Activated CD4-positive, alpha-beta T cell treated with anti-CD3 and anti-CD28 coated beads, Interleukin-2, amount 50 U/mL, for 48 hours (primary cell): ENCODE measurements around the gene TC2N.
A peak's percentile ranks its signal among the peaks of the same experiment; 100 is the strongest.
"Not testable (repeated sequence)": the region's sequence is repeated elsewhere in the genome, so short reads cannot be mapped to it uniquely, and the experiment has no call there.

Experiments used
- DNase-seq, 2 experiments: peaks; one replicate each; pipeline ENCODE4 v3.0.0-alpha.2; 2020

Gene TC2N

GRCh38 chr14:91867316-91867988 lies at the start of gene TC2N:
TC2N (minus strand) TSS chr14:91867536; CDS start chr14:91813769, 53,767 bp downstream.
- DNase-seq = peak in 1 of 2 experiments; percentile 58

GRCh38 chr14:91912035-91912434 lies 44.7 kb upstream of the TC2N start:
- DNase-seq = no peak

- DNase-seq = peak; percentile 26 to 42
Observed at GRCh38 chr14:91911474-91912032, 44.2 kb upstream of the TC2N start.

GRCh38 chr14:91910196-91910595 lies 42.9 kb upstream of the TC2N start:
- DNase-seq = no peak

GRCh38 chr14:91906374-91906773 lies 39.0 kb upstream of the TC2N start:
- no peak for DNase-seq

- DNase-seq = no peak
Observed at GRCh38 chr14:91904956-91905645, 37.8 kb upstream of the TC2N start.

GRCh38 chr14:91904483-91904882 lies 37.1 kb upstream of the TC2N start:
- no peak for DNase-seq

GRCh38 chr14:91903070-91903469 lies 35.7 kb upstream of the TC2N start:
- DNase-seq = no peak

- DNase-seq = no peak
Observed at GRCh38 chr14:91902336-91902735, 35.0 kb upstream of the TC2N start.

GRCh38 chr14:91901449-91902226 lies 34.3 kb upstream of the TC2N start:
- no peak for DNase-seq

- DNase-seq = no peak
Observed at GRCh38 chr14:91899806-91900205, 32.5 kb upstream of the TC2N start.

- no peak for DNase-seq
Observed at GRCh38 chr14:91899213-91899612, 31.9 kb upstream of the TC2N start.

GRCh38 chr14:91898372-91898771 lies 31.0 kb upstream of the TC2N start:
- no peak for DNase-seq

- not testable (repeated sequence) for DNase-seq
Observed at GRCh38 chr14:91897716-91898115, 30.4 kb upstream of the TC2N start.

- no peak for DNase-seq
Observed at GRCh38 chr14:91897106-91897701, 29.9 kb upstream of the TC2N start.

GRCh38 chr14:91896419-91896818 lies 29.1 kb upstream of the TC2N start:
- no peak for DNase-seq

- DNase-seq = peak in 1 of 2 experiments; percentile 60
Observed at GRCh38 chr14:91893669-91894068, 26.3 kb upstream of the TC2N start.

GRCh38 chr14:91893007-91893406 lies 25.7 kb upstream of the TC2N start:
- DNase-seq = no peak

- DNase-seq = no peak
Observed at GRCh38 chr14:91891721-91892220, 24.4 kb upstream of the TC2N start.

- no peak for DNase-seq
Observed at GRCh38 chr14:91891101-91891500, 23.8 kb upstream of the TC2N start.

- no peak for DNase-seq
Observed at GRCh38 chr14:91890291-91890749, 23.0 kb upstream of the TC2N start.

GRCh38 chr14:91889477-91890211 lies 22.3 kb upstream of the TC2N start:
- no peak for DNase-seq
